Measurements from ENCODE around the gene ROR1. TPM values are rescaled to one million over a fixed set of nuclear protein-coding genes. Genes with fewer than 3 reads are reported as not detected.

The ROR1 gene
- total and polyA plus RNA-seq, 2 donors (not counting 3 experiments of a cell fraction or from before 2014, with no cell fraction given): 2.6 to 3.5 TPM

DNA sequence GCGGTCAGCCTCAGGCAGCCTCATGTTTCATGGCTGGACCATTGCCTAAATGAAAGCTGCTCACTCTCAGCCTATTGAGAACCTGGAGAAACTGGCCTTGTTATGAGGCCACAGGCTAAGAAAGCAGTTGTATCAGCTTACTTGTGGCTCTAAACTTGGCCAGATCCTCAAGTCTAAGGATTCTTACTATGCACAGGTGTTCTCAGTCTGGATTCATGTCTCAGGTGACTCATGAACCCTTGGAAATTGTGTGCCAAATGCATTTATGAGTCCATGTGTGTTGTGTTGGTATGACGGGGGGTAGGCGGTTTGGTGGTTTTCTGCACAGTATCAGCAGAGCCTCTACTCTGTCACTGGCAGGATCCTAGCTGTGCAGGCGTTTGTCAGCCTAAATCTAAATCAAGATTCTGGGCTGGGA is 90.4 kb downstream of the ROR1 start:
- Histone ChIP-seq H3K9ac (replicated peaks; ENCODE audit: extremely low read depth, insufficient read depth, low read length) (no peak overlapping the region), H3K79me2 (ENCODE audit: control insufficient read depth, insufficient read depth, low read length) (no peaks in the 10 kb centered on the region), H3K4me3 (replicated peaks in 1 of 3; ENCODE audit: insufficient read depth in 1 of 3, low read depth in 1 of 3, low read length in 3 of 3) (no peak overlapping the region), H3K4me2 (ENCODE audit: insufficient read depth, low read length) (no peak overlapping the region), H3K9me3 (replicated peaks; ENCODE audit: control insufficient read depth, insufficient read depth, low read length) (no peaks in the 10 kb centered on the region), H3K9me1 (replicated peaks; ENCODE audit: control insufficient read depth, extremely low read depth, insufficient read depth, low read length) (no peaks in the 10 kb centered on the region), H3K36me3 (ENCODE audit: control insufficient read depth in 2 of 2, extremely low read depth in 1 of 2, insufficient read depth in 2 of 2, low read length in 2 of 2) (no peaks in the 10 kb centered on the region), H3K27me3 (ENCODE audit: control insufficient read depth in 2 of 2, insufficient read depth in 2 of 2, low read length in 2 of 2) (no peaks in the 10 kb centered on the region), H4K20me1 (replicated peaks; ENCODE audit: control insufficient read depth, extremely low read depth, insufficient read depth, low read length) (no peaks in the 10 kb centered on the region), H3K27ac (ENCODE audit: insufficient read depth, low read depth, low read length) (no peak overlapping the region), H3K4me1 (ENCODE audit: control insufficient read depth, extremely low read depth, insufficient read depth, low read length) (no peaks in the 10 kb centered on the region), H2AFZ (ENCODE audit: low read depth, low read length) (no peak overlapping the region)
- ChIA-PET POLR2A (no interaction called here), CTCF (interaction anchor here (1.2 to 2.5 kb wide), 3 partner anchors 40 to 273 kb away, joined by 3 to 16 read pairs (median 3); no protein-coding TSS in a partner anchor)
- dilution Hi-C loops (cut with MboI; ENCODE audit: extremely low pct_ligation_motif_present, low sequenced_read_pairs): no loop called here
- FAIRE-seq (no peak), DNase-seq (ENCODE audit: low read depth, low spot score) (no peak)
- intact Hi-C loops (cut with micrococcal nuclease): no loop called here
- no TSS peak for BruUV-seq (replicated peaks)
- TF ChIP-seq, protein P1, sequence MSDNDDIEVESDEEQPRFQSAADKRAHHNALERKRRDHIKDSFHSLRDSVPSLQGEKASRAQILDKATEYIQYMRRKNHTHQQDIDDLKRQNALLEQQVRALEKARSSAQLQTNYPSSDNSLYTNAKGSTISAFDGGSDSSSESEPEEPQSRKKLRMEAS (IDR thresholded peaks at IDR 0.05; ENCODE audit: insufficient read depth, insufficient read length): no peak
- TF ChIP-seq, protein P2, sequence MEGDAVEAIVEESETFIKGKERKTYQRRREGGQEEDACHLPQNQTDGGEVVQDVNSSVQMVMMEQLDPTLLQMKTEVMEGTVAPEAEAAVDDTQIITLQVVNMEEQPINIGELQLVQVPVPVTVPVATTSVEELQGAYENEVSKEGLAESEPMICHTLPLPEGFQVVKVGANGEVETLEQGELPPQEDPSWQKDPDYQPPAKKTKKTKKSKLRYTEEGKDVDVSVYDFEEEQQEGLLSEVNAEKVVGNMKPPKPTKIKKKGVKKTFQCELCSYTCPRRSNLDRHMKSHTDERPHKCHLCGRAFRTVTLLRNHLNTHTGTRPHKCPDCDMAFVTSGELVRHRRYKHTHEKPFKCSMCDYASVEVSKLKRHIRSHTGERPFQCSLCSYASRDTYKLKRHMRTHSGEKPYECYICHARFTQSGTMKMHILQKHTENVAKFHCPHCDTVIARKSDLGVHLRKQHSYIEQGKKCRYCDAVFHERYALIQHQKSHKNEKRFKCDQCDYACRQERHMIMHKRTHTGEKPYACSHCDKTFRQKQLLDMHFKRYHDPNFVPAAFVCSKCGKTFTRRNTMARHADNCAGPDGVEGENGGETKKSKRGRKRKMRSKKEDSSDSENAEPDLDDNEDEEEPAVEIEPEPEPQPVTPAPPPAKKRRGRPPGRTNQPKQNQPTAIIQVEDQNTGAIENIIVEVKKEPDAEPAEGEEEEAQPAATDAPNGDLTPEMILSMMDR (IDR thresholded peaks at IDR 0.05; ENCODE audit: extremely low read depth in 1 of 2, insufficient read depth in 1 of 2, low read depth in 1 of 2, low read length in 2 of 2): no peak
- TF ChIP-seq MYC (IDR thresholded peaks at IDR 0.05; ENCODE audit: low read depth, low read length): no peak
- TF ChIP-seq FOS (IDR thresholded peaks at IDR 0.05; ENCODE audit: borderline replicate concordance, insufficient read depth, low read length): no peak
- no peak for TF ChIP-seq POLR2AphosphoS5 (IDR thresholded peaks at IDR 0.05; ENCODE audit: insufficient read depth, low read depth, low read length)
- TF ChIP-seq GATA2 (IDR thresholded peaks at IDR 0.05; ENCODE audit: insufficient read depth, insufficient read length, low read depth, low read length): no peak
- no peak for TF ChIP-seq POLR2A (IDR thresholded peaks at IDR 0.05; ENCODE audit: low read depth, low read length)
- TF ChIP-seq JUN (IDR thresholded peaks at IDR 0.05; ENCODE audit: borderline replicate concordance, insufficient read depth, insufficient read length, low read depth): no peak
- no peak for TF ChIP-seq EZH2 (IDR thresholded peaks at IDR 0.05; ENCODE audit: borderline replicate concordance, low read depth, low read length, severe bottlenecking)

Measured in endothelial cell of umbilical vein (primary cell).